Measurements from ENCODE around the gene EPG5. TPM values are rescaled to one million over a fixed set of nuclear protein-coding genes. Genes with fewer than 3 reads are reported as not detected.
"Not testable (repeated sequence)": the region's sequence is repeated elsewhere in the genome, so short reads cannot be mapped to it uniquely, and the experiment has no call there.

EPG5 gene
- polyA plus RNA-seq, 4 donors: 3.5 to 23.5 (median 4.3) TPM

- WGBS, 3 donors: 69 to 84% (median 75%) methylated on average over 10 of the region's 10 CpGs
- no peak overlapping the region for H3K27ac ChIP-seq (ENCODE audit: low read depth in 1 of 3, low read length in 2 of 3)
- peaks cover 5 to 39% (median 8%) of the 10 kb centered on the region in 3 donors for H3K36me3 ChIP-seq (ENCODE audit: control insufficient read depth in 3 of 3, insufficient read depth in 2 of 3, low read depth in 1 of 3, low read length in 3 of 3)
- no peak for FAIRE-seq
- H3K27me3 ChIP-seq (ENCODE audit: control insufficient read depth in 3 of 3, insufficient read depth in 3 of 3, low read length in 3 of 3): no peaks in the 10 kb centered on the region
- no peak overlapping the region for H3K4me3 ChIP-seq (ENCODE audit: low read depth in 1 of 3, low read length in 3 of 3)
- peaks cover 0 to 2% (median 0%) of the 10 kb centered on the region in 3 donors for H3K4me1 ChIP-seq (ENCODE audit: control insufficient read depth in 3 of 3, insufficient read depth in 2 of 3, low read depth in 1 of 3, low read length in 2 of 3)
- DNase-seq: peak; percentile 23 to 32
- no peaks in the 10 kb centered on the region for H3K9me3 ChIP-seq (ENCODE audit: control insufficient read depth in 2 of 2, insufficient read depth in 1 of 2, low read depth in 1 of 2, low read length in 1 of 2)
Observed at GRCh38 chr18:45850021-45850420, 117.1 kb downstream of the EPG5 start.

GRCh38 chr18:45849529-45849928 lies 117.6 kb downstream of the EPG5 start:
- H3K4me1 ChIP-seq (ENCODE audit: control insufficient read depth in 3 of 3, insufficient read depth in 2 of 3, low read depth in 1 of 3, low read length in 2 of 3): peaks cover 0 to 2% (median 0%) of the 10 kb centered on the region in 3 donors
- 89 to 92% (median 91%) methylated on average over 7 of the region's 7 CpGs for WGBS, 3 donors
- peaks cover 4 to 36% (median 5%) of the 10 kb centered on the region in 3 donors for H3K36me3 ChIP-seq (ENCODE audit: control insufficient read depth in 3 of 3, insufficient read depth in 2 of 3, low read depth in 1 of 3, low read length in 3 of 3)
- no peaks in the 10 kb centered on the region for H3K27me3 ChIP-seq (ENCODE audit: control insufficient read depth in 3 of 3, insufficient read depth in 3 of 3, low read length in 3 of 3)
- no peak overlapping the region for H3K27ac ChIP-seq (ENCODE audit: low read depth in 1 of 3, low read length in 2 of 3)
- no peak overlapping the region for H3K4me3 ChIP-seq (ENCODE audit: low read depth in 1 of 3, low read length in 3 of 3)
- no peaks in the 10 kb centered on the region for H3K9me3 ChIP-seq (ENCODE audit: control insufficient read depth in 2 of 2, insufficient read depth in 1 of 2, low read depth in 1 of 2, low read length in 1 of 2)
- FAIRE-seq (no peak), DNase-seq (no peak)

DNA sequence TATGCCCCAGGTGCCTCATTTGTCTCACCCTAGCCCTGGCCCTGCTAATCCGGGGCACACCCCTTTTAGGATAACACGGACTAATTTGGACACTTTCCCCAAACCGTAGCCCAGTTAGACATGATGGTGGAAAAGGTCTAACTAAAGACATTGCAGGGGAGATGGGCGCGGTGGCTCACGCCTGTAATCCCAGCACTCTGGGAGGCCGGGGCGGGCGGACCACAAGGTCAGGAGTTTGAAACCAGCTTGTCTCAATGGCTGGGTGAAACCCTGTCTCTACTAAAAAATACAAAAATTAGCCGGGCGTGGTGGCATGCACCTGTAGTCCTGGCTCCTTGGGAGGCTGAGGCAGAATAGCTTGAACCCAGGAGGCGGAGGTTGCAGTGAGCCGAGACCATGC lies 118.5 kb downstream of the EPG5 start:
- H3K36me3 ChIP-seq (ENCODE audit: control insufficient read depth in 3 of 3, insufficient read depth in 2 of 3, low read depth in 1 of 3, low read length in 3 of 3): peaks cover 2 to 29% (median 2%) of the 10 kb centered on the region in 3 donors
- H3K9me3 ChIP-seq (ENCODE audit: control insufficient read depth in 2 of 2, insufficient read depth in 1 of 2, low read depth in 1 of 2, low read length in 1 of 2); DNase-seq; H3K27ac ChIP-seq (ENCODE audit: low read depth in 1 of 3, low read length in 2 of 3); FAIRE-seq; H3K4me3 ChIP-seq (ENCODE audit: low read depth in 1 of 3, low read length in 3 of 3); H3K27me3 ChIP-seq (ENCODE audit: control insufficient read depth in 3 of 3, insufficient read depth in 3 of 3, low read length in 3 of 3); H3K4me1 ChIP-seq (ENCODE audit: control insufficient read depth in 3 of 3, insufficient read depth in 2 of 3, low read depth in 1 of 3, low read length in 2 of 3): not testable (repeated sequence)
- WGBS, 3 donors: 96 to 97% (median 96%) methylated on average over 13 of the region's 13 CpGs

DNA sequence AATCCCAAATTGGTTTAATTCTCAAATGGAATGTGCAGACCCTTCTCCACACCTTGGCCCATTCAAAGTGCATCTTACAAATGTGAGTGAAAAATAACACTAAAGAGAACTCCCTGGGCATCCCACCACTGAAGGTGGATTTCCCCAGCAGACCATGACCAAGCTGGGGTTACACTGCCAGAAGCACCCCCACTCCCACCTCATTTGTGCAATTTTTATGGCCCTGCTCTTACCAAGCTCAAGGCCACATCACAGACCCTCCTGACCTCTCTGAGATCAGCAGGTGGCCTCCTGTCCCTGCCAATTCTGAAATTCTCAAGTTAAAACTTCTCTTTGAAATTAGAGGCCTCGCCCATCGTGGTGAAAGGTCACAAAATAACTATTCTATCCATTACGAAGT lies 120.0 kb downstream of the EPG5 start:
- Histone ChIP-seq H3K9me3 (ENCODE audit: control insufficient read depth in 2 of 2, insufficient read depth in 1 of 2, low read depth in 1 of 2, low read length in 1 of 2) (no peaks in the 10 kb centered on the region), H3K27me3 (ENCODE audit: control insufficient read depth in 3 of 3, insufficient read depth in 3 of 3, low read length in 3 of 3) (no peaks in the 10 kb centered on the region), H3K4me1 (ENCODE audit: control insufficient read depth in 3 of 3, insufficient read depth in 2 of 3, low read depth in 1 of 3, low read length in 2 of 3) (peaks cover 0 to 10% (median 2%) of the 10 kb centered on the region in 3 donors), H3K4me3 (ENCODE audit: low read depth in 1 of 3, low read length in 3 of 3) (no peak overlapping the region), H3K27ac (ENCODE audit: low read depth in 1 of 3, low read length in 2 of 3) (no peak overlapping the region), H3K36me3 (ENCODE audit: control insufficient read depth in 3 of 3, insufficient read depth in 2 of 3, low read depth in 1 of 3, low read length in 3 of 3) (peaks cover 2 to 21% (median 2%) of the 10 kb centered on the region in 3 donors)
- WGBS, 3 donors: 46 to 61% (median 51%) methylated on average over 3 of the region's 3 CpGs
- no peak for FAIRE-seq
- DNase-seq: no peak

DNA sequence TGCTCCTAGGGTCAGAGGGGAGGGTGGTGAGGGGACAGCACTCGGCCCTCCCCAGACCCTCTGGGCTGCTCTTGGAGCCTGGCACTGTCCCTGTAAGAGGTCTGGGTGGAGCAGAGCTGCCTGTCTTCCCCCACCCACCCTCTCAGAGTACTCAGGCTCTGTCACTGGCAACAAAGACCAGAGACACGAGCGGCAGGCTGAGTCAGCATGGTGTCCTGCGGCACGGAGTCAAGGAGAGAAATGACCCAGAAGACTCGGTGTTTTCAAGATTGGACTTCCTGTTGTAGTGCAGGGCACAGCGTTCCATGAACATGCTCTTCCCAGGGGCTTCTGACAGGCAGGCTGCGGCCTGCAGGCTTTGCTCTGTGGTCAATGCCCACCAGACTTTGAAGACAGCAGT lies 121.7 kb downstream of the EPG5 start:
- peaks cover 0 to 10% (median 0%) of the 10 kb centered on the region in 3 donors for H3K4me1 ChIP-seq (ENCODE audit: control insufficient read depth in 3 of 3, insufficient read depth in 2 of 3, low read depth in 1 of 3, low read length in 2 of 3)
- H3K27me3 ChIP-seq (ENCODE audit: control insufficient read depth in 3 of 3, insufficient read depth in 3 of 3, low read length in 3 of 3): no peaks in the 10 kb centered on the region
- peaks cover 2 to 18% (median 2%) of the 10 kb centered on the region in 3 donors for H3K36me3 ChIP-seq (ENCODE audit: control insufficient read depth in 3 of 3, insufficient read depth in 2 of 3, low read depth in 1 of 3, low read length in 3 of 3)
- 73 to 76% (median 75%) methylated on average over 7 to 8 of the region's 8 CpGs for WGBS, 3 donors
- no peaks in the 10 kb centered on the region for H3K9me3 ChIP-seq (ENCODE audit: control insufficient read depth in 2 of 2, insufficient read depth in 1 of 2, low read depth in 1 of 2, low read length in 1 of 2)
- no peak overlapping the region for H3K4me3 ChIP-seq (ENCODE audit: low read depth in 1 of 3, low read length in 3 of 3)
- H3K27ac ChIP-seq (ENCODE audit: low read depth in 1 of 3, low read length in 2 of 3): no peak overlapping the region
- DNase-seq: no peak
- FAIRE-seq: no peak

DNA sequence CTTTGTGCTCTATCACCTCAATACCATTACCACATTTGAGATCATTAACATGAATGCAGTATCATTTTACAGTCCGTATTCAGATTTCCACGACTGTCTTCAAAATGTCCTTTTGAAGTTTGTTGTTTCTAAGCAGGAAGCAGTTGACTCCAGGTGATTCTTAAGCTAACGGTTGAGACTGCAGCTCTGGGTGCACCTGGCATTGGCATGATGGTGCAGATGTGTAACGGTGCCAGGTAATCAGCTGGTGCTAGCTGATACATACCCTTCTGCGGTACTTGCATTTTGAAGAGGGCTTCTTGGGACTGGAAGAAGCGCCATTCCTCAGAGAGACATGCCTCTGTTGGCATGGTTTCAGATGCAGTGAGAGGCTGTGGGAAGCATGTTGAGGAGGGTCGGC lies 122.2 kb downstream of the EPG5 start:
- 26 to 70% (median 44%) methylated on average over 7 of the region's 7 CpGs for WGBS, 3 donors

DNA sequence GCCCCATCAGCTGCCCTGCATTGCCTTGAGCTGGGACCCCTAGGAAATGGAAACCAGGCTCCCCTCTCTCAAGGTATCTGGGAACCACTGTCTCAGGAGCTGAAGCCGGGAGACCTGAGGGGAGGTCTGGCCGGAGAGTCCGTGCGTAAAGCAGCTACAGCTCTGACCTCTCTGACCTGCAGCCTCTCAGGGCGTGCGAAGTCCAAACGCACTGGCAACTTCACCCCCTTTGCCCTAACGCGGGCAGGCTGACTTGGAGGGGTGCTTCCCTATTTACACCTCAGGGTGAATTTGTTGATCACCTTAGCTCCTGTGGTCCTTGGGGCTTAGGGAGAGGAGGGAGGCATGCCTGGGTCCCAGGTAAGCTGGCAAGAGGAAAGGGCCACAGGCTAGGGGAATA lies 124.1 kb downstream of the EPG5 start:
- FAIRE-seq (no peak), DNase-seq (no peak)
- no peaks in the 10 kb centered on the region for H3K9me3 ChIP-seq (ENCODE audit: control insufficient read depth in 2 of 2, insufficient read depth in 1 of 2, low read depth in 1 of 2, low read length in 1 of 2)
- peaks cover 0 to 9% (median 3%) of the 10 kb centered on the region in 3 donors for H3K27me3 ChIP-seq (ENCODE audit: control insufficient read depth in 3 of 3, insufficient read depth in 3 of 3, low read length in 3 of 3)
- H3K27ac ChIP-seq (ENCODE audit: low read depth in 1 of 3, low read length in 2 of 3): no peak overlapping the region
- H3K36me3 ChIP-seq (ENCODE audit: control insufficient read depth in 3 of 3, insufficient read depth in 2 of 3, low read depth in 1 of 3, low read length in 3 of 3): no peaks in the 10 kb centered on the region
- no peak overlapping the region for H3K4me3 ChIP-seq (ENCODE audit: low read depth in 1 of 3, low read length in 3 of 3)
- peaks cover 0 to 17% (median 0%) of the 10 kb centered on the region in 3 donors for H3K4me1 ChIP-seq (ENCODE audit: control insufficient read depth in 3 of 3, insufficient read depth in 2 of 3, low read depth in 1 of 3, low read length in 2 of 3)
- WGBS, 3 donors: 73 to 83% (median 81%) methylated on average over 8 to 9 of the region's 9 CpGs

More for the DNA sequence above, 122.2 kb downstream of the EPG5 start:
- no peaks in the 10 kb centered on the region for H3K9me3 ChIP-seq (ENCODE audit: control insufficient read depth in 2 of 2, insufficient read depth in 1 of 2, low read depth in 1 of 2, low read length in 1 of 2)
- DNase-seq (no peak), FAIRE-seq (no peak)
- H3K27ac ChIP-seq (ENCODE audit: low read depth in 1 of 3, low read length in 2 of 3): no peak overlapping the region
- peaks cover 0 to 2% (median 0%) of the 10 kb centered on the region in 3 donors for H3K27me3 ChIP-seq (ENCODE audit: control insufficient read depth in 3 of 3, insufficient read depth in 3 of 3, low read length in 3 of 3)
- H3K4me3 ChIP-seq (ENCODE audit: low read depth in 1 of 3, low read length in 3 of 3): no peak overlapping the region
- peaks cover 0 to 10% (median 0%) of the 10 kb centered on the region in 3 donors for H3K4me1 ChIP-seq (ENCODE audit: control insufficient read depth in 3 of 3, insufficient read depth in 2 of 3, low read depth in 1 of 3, low read length in 2 of 3)
- H3K36me3 ChIP-seq (ENCODE audit: control insufficient read depth in 3 of 3, insufficient read depth in 2 of 3, low read depth in 1 of 3, low read length in 3 of 3): peaks cover 0 to 15% (median 2%) of the 10 kb centered on the region in 3 donors

GRCh38 chr18:45841765-45842442 lies 125.2 kb downstream of the EPG5 start:
- peaks cover 0 to 14% (median 3%) of the 10 kb centered on the region in 3 donors for H3K27me3 ChIP-seq (ENCODE audit: control insufficient read depth in 3 of 3, insufficient read depth in 3 of 3, low read length in 3 of 3)
- 90 to 95% (median 92%) methylated on average over 12 of the region's 12 CpGs for WGBS, 3 donors
- DNase-seq (no peak), FAIRE-seq (no peak)
- H3K27ac ChIP-seq (ENCODE audit: low read depth in 1 of 3, low read length in 2 of 3): no peak overlapping the region
- H3K36me3 ChIP-seq (ENCODE audit: control insufficient read depth in 3 of 3, insufficient read depth in 2 of 3, low read depth in 1 of 3, low read length in 3 of 3): no peaks in the 10 kb centered on the region
- H3K4me3 ChIP-seq (ENCODE audit: low read depth in 1 of 3, low read length in 3 of 3): no peak overlapping the region
- H3K9me3 ChIP-seq (ENCODE audit: control insufficient read depth in 2 of 2, insufficient read depth in 1 of 2, low read depth in 1 of 2, low read length in 1 of 2): no peaks in the 10 kb centered on the region
- peaks cover 0 to 24% (median 6%) of the 10 kb centered on the region in 3 donors for H3K4me1 ChIP-seq (ENCODE audit: control insufficient read depth in 3 of 3, insufficient read depth in 2 of 3, low read depth in 1 of 3, low read length in 2 of 3)

Measured in small intestine (tissue), 7 donors.